H1 (cell line): ENCODE measurements around the gene ADGRD2. TPM values are rescaled to one million over a fixed set of nuclear protein-coding genes. Genes with fewer than 3 reads are reported as not detected.

Experiments used
- CTCF ChIA-PET: fragments of 300-600 bp; sonication (Branson Sonifier 250); formaldehyde crosslinking; loops from one replicate; lab custom pipeline; 2021; ENCODE audit not compliant: partially characterized antibody; lab: Charles Lee
- POLR2A ChIA-PET: fragments of 300-600 bp; sonication (Branson Sonifier 250); formaldehyde crosslinking; loops from one replicate; lab custom pipeline; 2021; ENCODE audit warnings: inconsistent platforms; ENCODE audit not compliant: partially characterized antibody; lab: Charles Lee
- DNase-seq, 2 experiments: peaks; one replicate each; pipeline versions ENCODE4 v3.0.0 to v3.0.0-alpha.2; 2010 to 2022; ENCODE audit warnings: low spot score in 2 of 2, low read depth in 1 of 2, mixed read lengths in 1 of 2
- FAIRE-seq: peaks from 2 replicates; lab custom pipeline; 2011; peaks lifted over from hg19 to GRCh38; lab: Jason Lieb, UNC
- H2AFZ ChIP-seq: 2 replicates; pipeline ENCODE4 v1.8.1; 2012; ENCODE audit warnings: low read length, inconsistent platforms
- H2AK5ac ChIP-seq: 2 replicates; pipeline ENCODE4 v1.6.1; 2013; ENCODE audit warnings: low read depth, low read length
- H2BK120ac ChIP-seq: replicated peaks from 2 replicates; pipeline ENCODE3; 2013; ENCODE audit warnings: low read depth, low read length, inconsistent platforms
- H2BK12ac ChIP-seq: 2 replicates; pipeline ENCODE4 v1.6.1; 2013; ENCODE audit warnings: low read depth, low read length
- H2BK15ac ChIP-seq: 2 replicates; pipeline ENCODE4 v1.6.1; 2013; ENCODE audit warnings: low read length
- H2BK20ac ChIP-seq: 2 replicates; pipeline ENCODE4 v1.6.1; 2013; ENCODE audit warnings: low read length
- H2BK5ac ChIP-seq: 2 replicates; pipeline ENCODE4 v1.6.1; 2013; ENCODE audit warnings: low read depth, low read length
- H3K14ac ChIP-seq: 2 replicates; pipeline ENCODE4 v1.6.1; 2013; ENCODE audit warnings: inconsistent platforms; ENCODE audit not compliant: insufficient read length
- H3K18ac ChIP-seq: 2 replicates; pipeline ENCODE4 v1.6.1; 2013; ENCODE audit warnings: low read length; ENCODE audit errors: extremely low read depth
- H3K23ac ChIP-seq: 2 replicates; pipeline ENCODE4 v1.6.1; 2013; ENCODE audit warnings: inconsistent platforms; ENCODE audit not compliant: insufficient read length
- H3K23me2 ChIP-seq: 2 replicates; pipeline ENCODE4 v1.6.1; 2013; ENCODE audit warnings: low read depth, low read length
- H3K27ac ChIP-seq: 2 replicates; pipeline ENCODE4 v1.6.1; 2011; ENCODE audit warnings: low read depth, low read length, inconsistent platforms
- H3K27me3 ChIP-seq, 4 experiments: replicated peaks in 1 of 4; 1 replicate in 1 of 4; 2 replicates in 3 of 4; pipeline versions ENCODE4 v1.6.1 to v1.8.1; 2011 to 2013; ENCODE audit warnings: low read length in 3 of 4, mild to moderate bottlenecking in 3 of 4, inconsistent platforms in 2 of 4, mixed read lengths in 2 of 4, moderate library complexity in 1 of 4; ENCODE audit not compliant: control insufficient read depth in 3 of 4, insufficient read depth in 3 of 4; ENCODE audit errors: extremely low read depth in 1 of 4
- H3K36me3 ChIP-seq, 4 experiments: 2 replicates each; pipeline versions ENCODE4 v1.6.1 to v1.8.1; 2011 to 2013; ENCODE audit warnings: mild to moderate bottlenecking in 4 of 4, low read length in 3 of 4, moderate library complexity in 2 of 4, control low read depth in 1 of 4, inconsistent platforms in 1 of 4; ENCODE audit not compliant: insufficient read depth in 4 of 4, control insufficient read depth in 2 of 4
- H3K4ac ChIP-seq: replicated peaks from 2 replicates; pipeline ENCODE3; 2013; ENCODE audit warnings: low read length, low read depth, mixed read lengths, inconsistent platforms; ENCODE audit not compliant: insufficient read length
- H3K4me1 ChIP-seq, 4 experiments: replicated peaks in 1 of 4; 1 replicate in 1 of 4; 2 replicates in 3 of 4; pipeline versions ENCODE4 v1.6.1 to v1.8.1; 2011 to 2013; ENCODE audit warnings: low read length in 3 of 4, inconsistent platforms in 2 of 4, mixed read lengths in 1 of 4; ENCODE audit not compliant: insufficient read depth in 4 of 4, control insufficient read depth in 3 of 4
- H3K4me2 ChIP-seq, 2 experiments: 2 replicates each; pipeline versions ENCODE4 v1.6.1 to v1.8.1; 2011 to 2013; ENCODE audit warnings: low read depth in 2 of 2, low read length in 2 of 2, control low read depth in 1 of 2, inconsistent platforms in 1 of 2, mild to moderate bottlenecking in 1 of 2; ENCODE audit not compliant: insufficient read depth in 1 of 2
- H3K4me3 ChIP-seq, 4 experiments: fragments of 200-600, 300-600 bp in 1 of 4; sonication (generic), shearing (Covaris generic), sonication (Bioruptor Twin) in 1 of 4; 2 replicates each; pipeline versions ENCODE4 v1.5.1 to v1.8.1; 2011 to 2016; ENCODE audit warnings: low read length in 4 of 4, low read depth in 3 of 4, control low read depth in 2 of 4, inconsistent platforms in 2 of 4, mild to moderate bottlenecking in 2 of 4, mixed read lengths in 1 of 4, moderate library complexity in 1 of 4; ENCODE audit not compliant: insufficient read depth in 2 of 4; ENCODE audit errors: extremely low read depth in 1 of 4
- H3K56ac ChIP-seq: replicated peaks from 2 replicates; pipeline ENCODE3; 2013; ENCODE audit warnings: low read depth, mild to moderate bottlenecking, mixed read lengths, low read length, inconsistent platforms; ENCODE audit not compliant: insufficient read length
- H3K79me1 ChIP-seq: 2 replicates; pipeline ENCODE4 v1.6.1; 2013; ENCODE audit warnings: low read depth, low read length, control low read depth
- H3K79me2 ChIP-seq, 2 experiments: 2 replicates each; pipeline versions ENCODE4 v1.6.1 to v1.8.1; 2012 to 2013; ENCODE audit warnings: low read length in 2 of 2, mild to moderate bottlenecking in 2 of 2, inconsistent platforms in 1 of 2; ENCODE audit not compliant: insufficient read depth in 2 of 2, control insufficient read depth in 1 of 2
- H3K9ac ChIP-seq, 4 experiments: replicated peaks in 1 of 4; 1 replicate in 1 of 4; 2 replicates in 3 of 4; pipeline versions ENCODE4 v1.6.1 to v1.8.1; 2011 to 2013; ENCODE audit warnings: low read depth in 3 of 4, low read length in 3 of 4, control low read depth in 2 of 4, mild to moderate bottlenecking in 2 of 4, moderate library complexity in 2 of 4, inconsistent platforms in 1 of 4; ENCODE audit errors: extremely low read depth in 1 of 4
- H3K9me3 ChIP-seq, 2 experiments: 2 replicates each; pipeline versions ENCODE4 v1.6.1 to v1.8.1; 2012 to 2013; ENCODE audit warnings: mild to moderate bottlenecking in 2 of 2, moderate library complexity in 2 of 2, control low read depth in 1 of 2, inconsistent platforms in 1 of 2, low read depth in 1 of 2, low read length in 1 of 2, mixed read lengths in 1 of 2; ENCODE audit not compliant: insufficient read depth in 2 of 2
- H4K20me1 ChIP-seq, 2 experiments: replicated peaks in 1 of 2; 2 replicates each; pipeline versions ENCODE3 to v1.8.1; 2011 to 2013; ENCODE audit warnings: inconsistent platforms in 2 of 2, low read length in 2 of 2, mild to moderate bottlenecking in 1 of 2; ENCODE audit not compliant: insufficient read depth in 2 of 2, control insufficient read depth in 1 of 2
- H4K5ac ChIP-seq: 2 replicates; pipeline ENCODE4 v1.6.1; 2013; ENCODE audit warnings: low read length, low read depth, mixed read lengths, inconsistent platforms; ENCODE audit not compliant: insufficient read length
- H4K8ac ChIP-seq: 2 replicates; pipeline ENCODE4 v1.8.0; 2013; ENCODE audit warnings: mild to moderate bottlenecking, moderate library complexity, low read length, inconsistent platforms; ENCODE audit not compliant: insufficient read depth; ENCODE audit errors: extremely low read depth
- H4K91ac ChIP-seq: replicated peaks from 2 replicates; pipeline ENCODE3; 2013; ENCODE audit warnings: low read length, mixed read lengths, inconsistent platforms; ENCODE audit not compliant: insufficient read length
- BRCA1 ChIP-seq: IDR thresholded peaks from 2 replicates; pipeline ENCODE4 v1.6.1; 2012; ENCODE audit warnings: low read depth, low read length, improper control_type of control experiment
- NANOG ChIP-seq: IDR thresholded peaks from 2 replicates; pipeline ENCODE4 v1.6.1; 2011; ENCODE audit warnings: low read length, low read depth, mild to moderate bottlenecking, inconsistent platforms; ENCODE audit not compliant: insufficient read depth, poor library complexity, severe bottlenecking
- POU5F1 ChIP-seq: IDR thresholded peaks from 2 replicates; pipeline ENCODE4 v1.6.1; 2011; ENCODE audit warnings: low read depth, mild to moderate bottlenecking, low read length, moderate library complexity
- RAD21 ChIP-seq, 2 experiments: IDR thresholded peaks in 1 of 2; conservative IDR thresholded peaks in 1 of 2; 2 replicates each; pipeline ENCODE4 v1.6.1; 2011; ENCODE audit warnings: low read depth in 2 of 2, low read length in 2 of 2, improper control_type of control experiment in 1 of 2, inconsistent platforms in 1 of 2, mild to moderate bottlenecking in 1 of 2, moderate library complexity in 1 of 2
- SP2 ChIP-seq: IDR thresholded peaks from 2 replicates; pipeline ENCODE4 v1.6.1; 2012; ENCODE audit warnings: mild to moderate bottlenecking, low read length, inconsistent platforms
- SP4 ChIP-seq: IDR thresholded peaks from 2 replicates; pipeline ENCODE4 v1.6.1; 2012; ENCODE audit warnings: low read length, inconsistent platforms
- SUZ12 ChIP-seq: fragments of 200-600 bp; sonication (generic); IDR thresholded peaks from 2 replicates; pipeline ENCODE4 v1.6.1; 2012; ENCODE audit warnings: mild to moderate bottlenecking, inconsistent platforms, low read length, moderate library complexity, mixed read lengths
- TBP ChIP-seq: IDR thresholded peaks from 2 replicates; pipeline ENCODE4 v1.6.1; 2011; ENCODE audit warnings: low read depth, low read length, improper control_type of control experiment
- TEAD4 ChIP-seq: IDR thresholded peaks from 2 replicates; pipeline ENCODE4 v1.6.1; 2012; ENCODE audit warnings: low read depth, low read length, inconsistent platforms, mixed read lengths
- WGBS, 2 experiments: shearing (Covaris generic) in 1 of 2; methylation state at CpG; one replicate each; pipeline versions ENCODE4 v1.1.6 to v1.1.7; 2013 to 2015; ENCODE audit warnings: low lambda C conversion rate in 2 of 2, mixed read lengths in 2 of 2, inconsistent platforms in 1 of 2, low coverage in 1 of 2, missing lambda C conversion rate in 1 of 2; ENCODE audit not compliant: insufficient replicate concordance in 2 of 2, insufficient coverage in 1 of 2, insufficient read length in 1 of 2; ENCODE audit errors: extremely low coverage in 1 of 2, missing lambda C conversion rate in 1 of 2; 5-methylcytosine and 5-hydroxymethylcytosine counted together
- polyA plus RNA-seq, 7 experiments: library from polyadenylated mRNA; depleted of rRNA in 3 of 7; stranded (reverse) in 5 of 7; unstranded in 2 of 7; fragments of >200 nt in 5 of 7; fragments of 200-250 nt in 2 of 7; gene quantifications; 1 replicate in 5 of 7; 2 replicates in 1 of 7; 4 replicates in 1 of 7; pipeline versions ENCODE4 v1.2.1 to v1.2.3, GENCODE V29; 2011 to 2013; ENCODE audit warnings: missing spikeins in 2 of 7, mixed read lengths in 2 of 7
- total RNA-seq: library from RNA; stranded (reverse); fragmentation: NEBNext Ultra II Directional; extraction: Animal tissue kit (Norgen Biotek cat#: 25700); gene quantifications from 2 replicates; pipeline ENCODE4 v1.2.1, GENCODE V29; 2021

ADGRD2 gene
- total and polyA plus RNA-seq, 2 of the 8 experiments (the other 6 are each of a cell fraction or from before 2014, with no cell fraction given): 0.41 to 1.4 TPM

GRCh38 chr9:124456341-124457078 is 6.3 kb downstream of the ADGRD2 start:
- Histone ChIP-seq H2BK120ac (no peak overlapping the region), H3K4me3 (no peak overlapping the region), H3K4me1 (peaks cover 0 to 6% (median 4%) of the 10 kb centered on the region in 4 experiments; a peak in 5 of 7 replicates), H3K27ac (no peak overlapping the region), H2BK12ac (no peak overlapping the region), H3K27me3 (peaks cover 10 to 23% (median 17%) of the 10 kb centered on the region in 4 experiments), H3K4ac (no peak overlapping the region), H3K56ac (no peak overlapping the region), H3K9ac (no peak overlapping the region), H2BK15ac (no peak overlapping the region; the same call in 1 of the 2 replicates), H4K5ac (no peak overlapping the region), H2AFZ (no peak overlapping the region), H3K23ac (no peak overlapping the region), H3K36me3 (peaks cover 0 to 3% (median 0%) of the 10 kb centered on the region in 4 experiments; a peak in 1 of 8 replicates), H2BK5ac (no peak overlapping the region), H3K4me2 (no peak overlapping the region), H4K8ac (peak overlapping the region; percentile 38; the same call in 1 of the 2 replicates), H4K91ac (no peak overlapping the region), H2BK20ac (no peak overlapping the region), H3K79me1 (no peaks in the 10 kb centered on the region), H3K9me3 (peaks cover 0 to 4% of the 10 kb centered on the region in 2 experiments; a peak in 2 of 4 replicates), H3K23me2 (peaks cover 6% of the 10 kb centered on the region; the same call in 1 of the 2 replicates), H3K14ac (no peak overlapping the region), H3K18ac (no peak overlapping the region; the same call in 1 of the 2 replicates), H4K20me1 (peaks cover 0 to 3% of the 10 kb centered on the region in 2 experiments), H2AK5ac (no peak overlapping the region), H3K79me2 (no peaks in the 10 kb centered on the region)
- 78% methylated on average over 15 of the region's 15 CpGs; no CpG with 5 or more reads in 1 of the 2 experiments for WGBS, 2 experiments
- FAIRE-seq (no peak), DNase-seq (no peak)
- CTCF ChIA-PET: interaction anchor here (0.7 to 6.6 kb wide), 11 partner anchors 9 to 904 kb away, joined by 3 to 35 read pairs (median 3); no protein-coding TSS in a partner anchor
- POLR2A ChIA-PET: no interaction called here
- no peak for TF ChIP-seq BRCA1
- TF ChIP-seq SUZ12: no peak
- no peak for TF ChIP-seq TEAD4
- no peak for TF ChIP-seq RAD21 (IDR thresholded peaks at IDR 0.05 in 1 of 2, conservative IDR thresholded peaks at IDR 0.05 in 1 of 2; ENCODE audit: low read depth in 2 of 2, low read length in 2 of 2)
- no peak for TF ChIP-seq SP4
- TF ChIP-seq TBP: no peak
- TF ChIP-seq NANOG: no peak
- TF ChIP-seq POU5F1: no peak
- TF ChIP-seq SP2: no peak
